Mesothelial cell of epicardium (in vitro differentiated cells): ENCODE results near the gene XIRP2. TPM values are rescaled to one million over a fixed set of nuclear protein-coding genes. Genes with fewer than 3 reads are reported as not detected.

Source experiments
- DNase-seq, 2 experiments: peaks; one replicate each; pipeline ENCODE4 v3.0.0; 2021; ENCODE audit warnings: low spot score in 2 of 2; ENCODE audit not compliant: unreplicated experiment in 2 of 2
- H3K27ac Mint-ChIP-seq: 2 replicates; pipeline ENCODE4 v1.8.0; 2021; ENCODE audit warnings: mixed read lengths
- H3K27me3 Mint-ChIP-seq: 2 replicates; pipeline ENCODE4 v1.8.0; 2021; ENCODE audit warnings: low read depth, mixed read lengths
- H3K36me3 Mint-ChIP-seq: 2 replicates; pipeline ENCODE4 v1.8.0; 2021; ENCODE audit warnings: mixed read lengths
- H3K4me1 Mint-ChIP-seq: 2 replicates; pipeline ENCODE4 v1.8.0; 2021; ENCODE audit warnings: mixed read lengths
- H3K4me3 Mint-ChIP-seq: 2 replicates; pipeline ENCODE4 v1.8.0; 2021; ENCODE audit warnings: mild to moderate bottlenecking, moderate library complexity, mixed read lengths
- H3K9me3 Mint-ChIP-seq: 2 replicates; pipeline ENCODE4 v1.8.0; 2021; ENCODE audit warnings: mixed read lengths
- CTCF ChIP-seq: fragments of 200-600 bp; sonication (generic); IDR thresholded peaks from one replicate; pipeline ENCODE4 v1.5.0; 2021; ENCODE audit warnings: antibody characterized with exemption; ENCODE audit not compliant: unreplicated experiment
- total RNA-seq: library from RNA; stranded (reverse); gene quantifications from 3 replicates; pipeline ENCODE4 v1.2.1, GENCODE V29; 2021

XIRP2 gene
- total RNA-seq, 1 donor from 2014 or later, result not detected

GRCh38 chr2:166984188-166984587, 95.9 kb downstream of the XIRP2 start:
- H3K27ac Mint-ChIP-seq, result no peak overlapping the region
- H3K36me3 Mint-ChIP-seq, result no peaks in the 10 kb centered on the region
- H3K4me3 Mint-ChIP-seq, result no peak overlapping the region
- no peak for DNase-seq
- H3K27me3 Mint-ChIP-seq, result no peaks in the 10 kb centered on the region
- H3K4me1 Mint-ChIP-seq, result no peaks in the 10 kb centered on the region
- no peak for TF ChIP-seq CTCF
- H3K9me3 Mint-ChIP-seq, result peaks cover 20% of the 10 kb centered on the region

GRCh38 chr2:166984797-166985196, 96.5 kb downstream of the XIRP2 start:
- Mint-ChIP-seq H3K27me3 (no peaks in the 10 kb centered on the region), H3K27ac (no peak overlapping the region), H3K9me3 (peaks cover 20% of the 10 kb centered on the region), H3K36me3 (no peaks in the 10 kb centered on the region), H3K4me3 (no peak overlapping the region), H3K4me1 (no peaks in the 10 kb centered on the region)
- no peak for TF ChIP-seq CTCF
- DNase-seq, result no peak

- H3K27ac Mint-ChIP-seq, result no peak overlapping the region
- H3K4me1 Mint-ChIP-seq, result no peaks in the 10 kb centered on the region
- DNase-seq, result no peak
- no peak for TF ChIP-seq CTCF
- H3K36me3 Mint-ChIP-seq, result no peaks in the 10 kb centered on the region
- H3K9me3 Mint-ChIP-seq, result peaks cover 6% of the 10 kb centered on the region
- H3K4me3 Mint-ChIP-seq, result no peak overlapping the region
- no peaks in the 10 kb centered on the region for H3K27me3 Mint-ChIP-seq
These were observed 106.5 kb downstream of the XIRP2 start for GRCh38 chr2:166994588-166995336.

GRCh38 chr2:166996465-166996864, 108.2 kb downstream of the XIRP2 start:
- no peak for DNase-seq
- H3K4me1 Mint-ChIP-seq, result no peaks in the 10 kb centered on the region
- no peak overlapping the region for H3K4me3 Mint-ChIP-seq
- H3K27ac Mint-ChIP-seq, result no peak overlapping the region
- peaks cover 6% of the 10 kb centered on the region for H3K9me3 Mint-ChIP-seq
- no peaks in the 10 kb centered on the region for H3K36me3 Mint-ChIP-seq
- TF ChIP-seq CTCF, result no peak
- no peaks in the 10 kb centered on the region for H3K27me3 Mint-ChIP-seq

GRCh38 chr2:167001165-167001564, 112.9 kb downstream of the XIRP2 start:
- Mint-ChIP-seq H3K9me3 (peaks cover 3% of the 10 kb centered on the region), H3K27ac (no peak overlapping the region), H3K27me3 (no peaks in the 10 kb centered on the region), H3K36me3 (no peaks in the 10 kb centered on the region), H3K4me1 (no peaks in the 10 kb centered on the region), H3K4me3 (no peak overlapping the region)
- no peak for TF ChIP-seq CTCF
- no peak for DNase-seq
